ENCODE results near the gene TLL2. TPM values are rescaled to one million over a fixed set of nuclear protein-coding genes. Genes with fewer than 3 reads are reported as not detected.

TLL2 gene
- total RNA-seq, 1 donor from 2014 or later: 6.7 TPM

DNA sequence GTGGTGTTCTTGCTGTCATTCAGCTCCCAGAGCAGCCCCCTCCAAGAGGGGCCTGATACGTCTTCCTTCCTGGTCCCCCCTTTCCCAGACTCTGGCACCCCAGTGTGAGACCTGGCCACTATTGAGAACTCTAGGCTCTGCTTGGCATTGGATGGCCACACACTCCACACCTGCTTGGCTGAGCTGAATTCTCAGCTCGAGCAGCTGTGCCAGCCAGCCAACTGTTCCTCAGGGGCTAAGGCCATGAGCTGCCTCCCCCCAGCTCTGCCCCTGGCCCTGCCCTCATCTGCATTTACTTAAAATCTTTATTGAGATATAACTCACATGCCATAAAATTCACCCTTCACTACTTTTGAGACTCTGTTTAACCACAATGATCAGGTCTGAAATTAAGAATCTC, 6.7 kb downstream of the TLL2 start:
- no peak for DNase-seq (ENCODE audit: low read depth)
- H3K4me3 ChIP-seq (ENCODE audit: low read depth, low read length): no peak overlapping the region
- TF ChIP-seq, protein P1, sequence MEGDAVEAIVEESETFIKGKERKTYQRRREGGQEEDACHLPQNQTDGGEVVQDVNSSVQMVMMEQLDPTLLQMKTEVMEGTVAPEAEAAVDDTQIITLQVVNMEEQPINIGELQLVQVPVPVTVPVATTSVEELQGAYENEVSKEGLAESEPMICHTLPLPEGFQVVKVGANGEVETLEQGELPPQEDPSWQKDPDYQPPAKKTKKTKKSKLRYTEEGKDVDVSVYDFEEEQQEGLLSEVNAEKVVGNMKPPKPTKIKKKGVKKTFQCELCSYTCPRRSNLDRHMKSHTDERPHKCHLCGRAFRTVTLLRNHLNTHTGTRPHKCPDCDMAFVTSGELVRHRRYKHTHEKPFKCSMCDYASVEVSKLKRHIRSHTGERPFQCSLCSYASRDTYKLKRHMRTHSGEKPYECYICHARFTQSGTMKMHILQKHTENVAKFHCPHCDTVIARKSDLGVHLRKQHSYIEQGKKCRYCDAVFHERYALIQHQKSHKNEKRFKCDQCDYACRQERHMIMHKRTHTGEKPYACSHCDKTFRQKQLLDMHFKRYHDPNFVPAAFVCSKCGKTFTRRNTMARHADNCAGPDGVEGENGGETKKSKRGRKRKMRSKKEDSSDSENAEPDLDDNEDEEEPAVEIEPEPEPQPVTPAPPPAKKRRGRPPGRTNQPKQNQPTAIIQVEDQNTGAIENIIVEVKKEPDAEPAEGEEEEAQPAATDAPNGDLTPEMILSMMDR (conservative IDR thresholded peaks at IDR 0.05; ENCODE audit: low read depth, low read length): no peak

DNA sequence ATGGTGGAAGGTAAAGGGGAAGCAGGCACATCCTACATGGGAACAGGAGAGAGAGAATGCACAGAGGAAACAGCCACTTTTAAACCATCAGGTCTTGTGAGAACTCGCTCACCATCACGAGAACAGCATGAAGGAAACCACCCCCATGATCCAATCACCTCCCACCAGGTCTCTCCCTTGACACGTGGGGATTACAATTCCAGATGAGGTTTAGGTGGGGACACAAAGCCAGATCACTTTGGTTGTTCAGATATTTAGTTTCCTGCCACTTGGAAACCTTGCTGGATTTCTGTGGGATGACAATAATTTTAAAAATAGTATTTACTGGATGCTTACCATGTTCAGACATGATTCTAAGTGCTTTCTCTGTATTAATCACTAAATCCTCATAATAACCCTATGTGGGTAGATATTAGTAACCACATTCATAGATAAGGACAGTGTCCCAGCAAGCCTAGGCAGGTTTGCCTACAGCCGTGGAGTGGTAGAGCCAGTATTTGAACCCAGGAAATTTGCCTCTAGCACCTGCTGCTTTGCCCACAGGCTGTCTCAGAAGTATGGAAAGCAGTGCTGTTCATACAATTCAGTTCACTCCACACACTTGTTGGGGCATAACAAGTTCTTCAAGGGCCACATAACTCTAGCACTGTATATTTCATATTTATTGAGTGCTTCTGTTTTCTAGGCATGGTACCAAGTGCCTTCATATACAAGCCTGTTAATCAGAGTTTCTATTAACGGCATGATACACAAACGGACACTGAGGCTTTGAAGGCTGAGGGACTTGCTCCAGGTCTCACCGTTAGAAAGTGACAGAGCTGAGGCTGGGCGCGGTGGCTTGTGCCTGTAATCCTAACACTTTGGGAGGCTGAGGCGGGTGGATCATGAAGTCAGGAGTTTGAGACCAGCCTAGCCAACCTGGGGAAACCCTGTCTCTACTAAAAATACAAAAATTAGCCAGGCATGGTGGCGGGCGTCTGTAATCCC, 8.3 kb downstream of the TLL2 start:
- H3K4me3 ChIP-seq (ENCODE audit: low read depth, low read length): no peak overlapping the region
- DNase-seq (ENCODE audit: low read depth): no peak
- TF ChIP-seq, protein P1 (conservative IDR thresholded peaks at IDR 0.05; ENCODE audit: low read depth, low read length): no peak

DNA sequence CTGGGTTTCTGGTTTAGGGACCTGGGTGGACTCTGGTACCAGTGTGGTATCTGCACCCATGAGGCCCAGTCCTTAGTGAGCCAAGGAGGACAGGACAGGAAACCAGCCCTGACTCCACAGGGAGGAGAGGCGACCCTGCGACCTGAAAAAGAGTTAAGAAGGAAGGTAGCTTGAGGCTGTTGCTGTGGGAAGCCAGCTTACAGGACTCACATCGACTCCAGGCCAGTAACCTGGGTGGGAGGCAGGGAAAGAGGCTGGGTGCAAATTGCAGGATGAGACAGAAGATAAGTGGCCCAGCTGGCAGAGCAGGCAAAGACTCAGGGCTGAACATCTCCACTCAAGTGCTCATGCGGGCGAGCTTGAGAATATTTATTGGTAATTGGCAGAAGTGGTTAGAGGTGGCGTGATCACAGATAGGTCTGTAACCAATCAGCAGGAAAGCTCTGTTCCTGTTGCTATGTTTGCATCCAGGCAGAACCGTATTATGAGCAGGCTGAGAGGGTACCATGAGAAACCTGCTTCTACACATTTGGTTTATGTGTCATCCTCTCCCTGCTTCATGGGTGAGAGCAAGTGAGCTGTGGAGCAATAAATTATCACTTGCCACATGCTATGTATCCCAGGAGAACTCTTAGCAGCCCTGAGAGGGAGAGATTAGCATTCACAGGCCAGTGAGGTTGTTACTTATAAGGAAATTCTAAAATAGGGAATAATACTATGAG, 11.0 kb downstream of the TLL2 start:
- peak; percentile 78 for DNase-seq (ENCODE audit: low read depth)
- TF ChIP-seq, protein P1 (conservative IDR thresholded peaks at IDR 0.05; ENCODE audit: low read depth, low read length): no peak
- H3K4me3 ChIP-seq (ENCODE audit: low read depth, low read length): no peak overlapping the region

DNA sequence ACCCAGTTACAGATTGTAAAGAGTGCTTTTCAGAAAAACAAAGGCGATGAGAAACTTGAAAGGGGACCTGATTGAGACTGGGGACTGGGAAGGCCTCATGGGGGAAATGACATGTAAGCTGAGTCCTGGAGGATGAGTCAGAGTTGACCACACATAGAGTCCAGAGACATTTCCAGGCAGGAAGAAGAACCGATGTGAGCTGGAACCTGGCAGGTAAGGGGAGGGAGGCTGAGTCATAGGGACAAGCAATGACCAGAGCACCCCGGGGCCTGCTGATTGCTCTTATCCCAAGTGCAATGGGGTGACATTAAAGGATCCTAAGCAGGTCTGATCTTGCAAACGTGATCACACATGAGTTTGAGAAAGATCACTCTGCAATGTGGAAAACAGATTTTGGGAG, 11.7 kb downstream of the TLL2 start:
- TF ChIP-seq, protein P1 (conservative IDR thresholded peaks at IDR 0.05; ENCODE audit: low read depth, low read length): no peak
- DNase-seq (ENCODE audit: low read depth): no peak
- no peak overlapping the region for H3K4me3 ChIP-seq (ENCODE audit: low read depth, low read length)

DNA sequence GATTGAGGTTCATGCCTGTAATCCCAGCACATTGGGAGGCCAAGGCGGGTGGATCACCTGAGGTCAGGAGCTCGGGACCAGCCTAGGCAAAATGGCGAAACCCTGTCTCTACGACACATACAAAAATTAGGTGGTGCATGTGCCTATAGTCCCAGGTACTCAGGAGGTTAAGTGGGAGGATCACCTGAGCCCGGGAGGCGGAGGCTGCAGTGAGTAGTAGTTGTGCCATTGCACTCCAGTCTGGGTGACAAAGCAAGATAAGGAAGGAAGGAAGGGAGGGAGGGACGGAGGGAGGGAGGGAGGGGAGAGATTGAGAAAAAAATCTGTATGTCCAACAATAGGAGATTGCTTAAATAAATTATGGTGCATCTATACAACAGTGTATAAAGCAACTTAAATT, 13.2 kb downstream of the TLL2 start:
- TF ChIP-seq, protein P1 (conservative IDR thresholded peaks at IDR 0.05; ENCODE audit: low read depth, low read length): no peak
- DNase-seq (ENCODE audit: low read depth): no peak
- no peak overlapping the region for H3K4me3 ChIP-seq (ENCODE audit: low read depth, low read length)

DNA sequence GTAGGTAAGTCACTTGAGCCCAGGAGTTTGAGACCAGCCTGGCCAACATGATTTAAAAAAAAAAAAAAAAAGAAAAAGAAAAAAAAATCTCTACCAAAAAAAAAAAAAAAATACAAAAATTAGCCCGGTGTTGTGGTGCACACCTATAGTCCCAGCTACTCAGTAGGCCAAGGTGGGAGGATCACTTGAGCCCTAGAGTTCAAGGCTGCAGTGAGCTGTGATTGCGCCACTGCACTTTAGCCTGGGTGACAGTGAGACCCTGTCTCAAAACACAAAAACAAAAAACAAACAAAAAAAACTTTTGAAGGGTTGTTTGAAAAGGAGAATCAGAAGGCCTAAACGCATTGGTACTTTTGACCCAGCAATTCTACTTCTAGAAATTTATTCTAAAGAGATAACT, 13.7 kb downstream of the TLL2 start:
- DNase-seq (ENCODE audit: low read depth): no peak
- TF ChIP-seq, protein P1 (conservative IDR thresholded peaks at IDR 0.05; ENCODE audit: low read depth, low read length): no peak
- no peak overlapping the region for H3K4me3 ChIP-seq (ENCODE audit: low read depth, low read length)
